GM18858 (cell line): ENCODE results near the gene ARHGAP10.

Experiments
- ATAC-seq: cut with Tn5 transposase; IDR thresholded peaks from one replicate; pipeline ENCODE4 v1.9.1; 2021; ENCODE audit not compliant: unreplicated experiment

The ARHGAP10 gene

DNA sequence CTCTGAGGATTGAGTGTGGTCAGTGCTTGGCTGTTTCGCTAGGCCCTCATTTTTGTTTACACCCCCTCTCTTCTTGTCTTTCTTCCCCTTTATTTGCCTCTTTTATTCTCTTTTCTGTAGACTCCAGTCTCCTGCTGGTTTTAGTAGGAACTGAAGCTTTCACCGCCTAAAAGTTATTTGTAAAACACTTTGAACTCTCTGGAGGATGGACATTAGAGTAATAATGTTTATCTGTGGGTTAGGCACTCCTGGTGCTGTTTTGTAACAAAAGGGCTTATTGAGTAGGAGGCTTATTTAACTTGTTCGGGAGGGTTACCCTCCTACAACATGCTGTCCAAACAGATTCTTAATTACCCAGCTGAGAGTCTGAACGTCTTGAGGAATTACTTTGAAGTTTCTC lies 1.6 kb upstream of the ARHGAP10 start:
- ATAC-seq: no peak

DNA sequence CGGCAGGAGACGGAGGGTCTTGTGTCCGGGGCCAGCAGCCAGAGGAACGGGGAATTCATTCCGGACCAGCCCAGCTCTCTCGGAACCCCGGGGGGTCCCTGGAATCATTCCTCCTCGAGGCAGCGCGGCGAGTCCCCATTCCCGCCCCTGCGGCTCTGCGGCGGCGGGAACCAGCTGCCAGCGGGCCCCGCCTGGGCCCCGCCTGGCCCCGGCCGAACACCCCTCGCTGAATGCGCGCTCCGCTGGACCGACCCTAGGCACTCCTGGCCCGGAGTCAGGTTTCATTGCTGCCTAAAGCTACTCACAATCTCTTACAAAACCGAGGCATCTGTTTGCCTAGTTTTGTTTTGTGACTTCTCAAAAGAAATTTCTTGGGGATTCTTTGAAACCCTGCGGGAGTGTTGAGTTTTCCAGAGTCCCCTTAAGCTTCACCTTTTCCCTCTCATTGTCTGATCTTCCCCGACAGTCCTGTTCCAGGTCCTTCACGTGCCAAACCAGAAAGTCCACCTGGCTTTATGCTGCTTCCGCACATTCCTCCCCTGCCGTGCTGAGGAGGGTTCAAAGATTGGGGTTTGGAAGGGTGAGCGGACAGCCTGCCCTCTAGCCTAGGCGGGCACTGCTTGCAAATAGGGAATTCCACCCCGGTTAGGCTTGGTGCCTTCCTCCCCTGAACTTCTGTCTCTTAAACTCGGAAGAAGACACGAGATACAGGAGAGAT lies 789 bp downstream of the ARHGAP10 start:
- no peak for ATAC-seq

DNA sequence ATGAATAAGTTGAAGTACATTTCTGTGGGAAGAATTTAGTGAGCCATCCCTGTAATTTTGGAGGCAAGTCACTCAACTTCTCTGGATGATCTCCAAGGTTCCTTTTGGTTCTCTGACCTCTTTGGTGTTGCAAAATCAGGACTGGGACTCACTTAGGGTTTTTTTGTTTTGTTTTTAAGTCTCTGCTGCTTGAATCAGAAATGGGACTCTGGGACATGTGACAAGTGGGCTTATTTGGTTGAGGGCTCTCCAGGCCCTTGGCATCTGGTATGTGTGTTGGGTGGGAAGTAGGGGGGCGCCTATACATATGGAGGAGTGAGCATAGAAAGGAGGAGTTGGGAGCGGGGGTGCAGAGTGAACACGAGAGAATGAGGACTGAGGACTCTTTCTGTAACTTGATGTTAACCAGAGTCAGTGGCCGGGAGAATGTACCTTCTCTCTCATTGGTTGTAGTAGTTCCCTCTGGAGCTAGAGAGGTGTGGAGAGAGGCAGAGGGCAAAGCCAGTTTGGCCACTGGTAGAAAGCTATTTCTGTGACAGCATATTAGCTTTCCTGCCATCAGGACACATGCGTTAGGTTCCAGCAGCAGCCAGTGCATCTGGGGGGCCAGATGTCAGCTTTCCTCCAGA lies 1.9 kb downstream of the ARHGAP10 start:
- no peak for ATAC-seq

DNA sequence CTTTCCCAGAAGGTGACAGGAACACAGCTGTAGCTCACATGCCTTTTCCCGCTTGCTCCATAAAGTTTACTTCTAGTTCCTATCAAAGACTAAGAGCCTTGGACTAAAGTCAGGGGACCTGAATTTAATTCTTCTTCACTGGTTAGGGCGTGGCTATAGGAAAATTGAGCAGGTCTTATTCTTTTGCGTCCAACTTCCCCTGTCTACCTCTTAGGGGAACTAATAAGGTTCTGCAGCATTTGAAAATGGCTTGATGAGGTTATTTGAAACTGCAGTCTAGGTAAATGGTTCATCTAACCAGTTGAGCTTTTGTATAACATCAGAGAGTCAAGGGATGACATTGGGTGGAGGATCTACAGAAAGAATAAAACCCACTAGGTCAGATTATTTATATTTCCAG lies 2.6 kb downstream of the ARHGAP10 start:
- ATAC-seq: no peak

DNA sequence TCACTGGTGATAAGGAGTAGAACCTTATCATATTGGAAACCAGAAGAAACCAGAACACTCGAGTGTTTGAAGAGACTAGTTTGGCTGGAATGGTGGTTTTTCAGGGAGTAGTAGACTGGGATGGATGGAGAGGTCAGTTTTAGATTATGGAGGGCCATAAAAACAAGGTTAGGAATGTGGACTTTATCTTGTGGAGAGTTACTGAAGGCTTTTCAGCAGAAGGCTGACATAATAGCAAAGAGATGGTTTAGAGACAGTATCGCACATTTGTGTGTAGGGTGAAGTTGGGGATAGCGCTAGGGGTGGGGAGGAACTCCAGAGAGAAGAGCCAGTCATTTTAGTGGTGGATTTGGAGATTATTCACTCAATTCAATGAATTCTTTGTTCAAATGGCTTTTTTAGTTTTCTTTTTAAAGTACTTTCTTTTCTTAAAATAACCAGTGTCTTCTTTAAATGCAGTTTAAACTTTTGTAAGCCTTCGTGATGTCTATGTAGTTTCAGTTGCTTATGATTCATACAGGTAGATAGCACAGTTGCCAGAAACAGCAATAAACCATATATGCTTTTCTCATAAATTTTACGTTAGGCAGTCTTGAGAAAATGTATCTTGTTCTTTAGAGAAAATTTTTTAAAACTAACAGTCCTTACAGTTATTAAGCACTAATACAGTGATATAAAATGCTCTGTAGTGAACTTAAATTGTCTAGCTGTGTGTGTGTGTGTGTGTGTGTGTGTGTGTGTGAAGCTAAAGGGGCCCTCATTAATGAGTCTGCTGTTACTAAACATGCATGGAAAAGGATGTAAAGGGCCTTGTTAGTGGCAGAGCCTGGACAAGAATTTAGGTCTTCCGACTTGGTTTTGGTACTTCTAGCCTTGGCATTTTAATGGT lies 3.8 kb downstream of the ARHGAP10 start:
- peak; percentile 32 for ATAC-seq

DNA sequence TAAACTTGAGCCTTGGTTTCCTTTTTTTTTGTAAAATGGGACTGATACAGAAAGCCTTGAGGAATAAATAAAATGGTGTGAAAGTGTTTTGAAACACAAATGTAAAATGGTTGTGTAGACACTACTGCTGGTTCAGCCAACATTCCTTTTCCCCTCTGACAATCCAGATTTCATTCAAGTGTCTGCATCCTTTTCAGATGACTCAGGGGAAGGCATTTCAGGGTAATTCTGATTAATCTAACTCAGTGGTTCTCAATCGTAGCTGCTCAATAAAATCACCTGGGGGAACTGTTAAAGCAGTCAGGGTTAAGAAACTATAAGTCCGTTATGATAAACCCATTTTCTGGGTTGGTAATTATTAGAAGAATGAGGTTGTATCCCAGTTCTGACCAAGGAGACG lies 4.6 kb downstream of the ARHGAP10 start:
- no peak for ATAC-seq

DNA sequence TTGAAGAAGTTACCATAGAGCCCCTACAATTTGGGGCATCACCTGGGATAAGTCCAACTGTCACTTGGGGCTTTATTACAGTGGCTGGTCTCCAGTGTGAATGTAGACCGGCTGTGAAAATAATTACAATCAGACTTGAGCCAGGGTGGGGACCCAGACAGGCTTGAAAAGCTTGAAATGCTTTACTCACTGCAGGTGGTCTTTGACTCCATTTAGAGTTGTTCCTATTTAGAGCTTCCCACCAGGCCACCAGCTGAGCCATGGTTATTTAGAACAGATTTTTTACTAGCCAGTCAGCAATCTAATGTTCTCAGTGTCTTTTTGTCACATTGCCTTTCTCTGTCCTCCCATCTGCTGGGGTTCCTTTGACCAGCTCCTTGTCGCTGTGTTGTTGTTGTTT lies 5.7 kb downstream of the ARHGAP10 start:
- no peak for ATAC-seq

DNA sequence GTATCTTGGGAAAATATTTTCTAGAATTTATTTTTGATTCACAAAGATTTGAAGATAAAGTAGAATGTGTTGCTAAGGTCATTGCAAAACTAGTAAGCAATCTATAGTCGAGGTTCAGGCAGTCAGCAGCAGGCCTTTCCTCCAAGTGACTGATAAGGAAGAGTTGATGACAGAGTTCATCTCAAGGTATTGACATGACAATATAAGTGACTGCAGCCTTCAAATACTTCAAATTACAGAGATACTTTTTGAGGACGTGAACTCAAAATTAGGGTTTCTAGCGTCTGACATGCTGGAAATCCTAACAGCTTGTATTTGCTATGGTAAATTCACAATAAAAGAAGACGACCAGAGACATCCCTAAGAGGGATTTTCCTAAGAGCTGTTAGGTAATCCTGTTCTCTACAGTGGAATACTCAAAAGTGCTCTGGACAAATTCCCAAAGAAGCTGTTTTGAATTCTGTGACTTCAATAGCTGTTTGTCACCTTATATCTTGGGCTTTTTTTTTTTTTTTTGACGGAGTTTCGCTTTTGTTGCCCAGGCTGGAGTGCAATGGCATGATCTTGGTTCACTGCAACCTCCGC lies 7.4 kb downstream of the ARHGAP10 start:
- ATAC-seq: no peak

DNA sequence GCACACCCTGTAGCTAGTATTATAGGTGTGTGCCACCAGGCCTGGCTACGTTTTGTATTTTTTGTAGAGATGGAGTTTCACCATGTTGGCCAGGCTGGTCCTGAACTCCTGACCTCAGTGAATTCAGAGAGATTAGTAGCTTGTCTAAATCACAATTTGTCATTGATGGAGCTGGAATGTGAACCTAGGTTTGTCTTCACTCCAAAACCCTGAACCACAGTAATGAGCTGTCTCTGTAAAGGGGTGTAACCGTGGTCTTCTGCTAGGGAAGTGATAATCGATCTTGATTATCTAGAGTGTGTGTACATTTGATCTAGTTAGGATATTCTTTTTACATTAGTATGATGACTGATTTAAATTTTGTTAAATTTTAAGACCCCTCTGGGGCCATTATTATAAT lies 8.3 kb downstream of the ARHGAP10 start:
- no peak for ATAC-seq

DNA sequence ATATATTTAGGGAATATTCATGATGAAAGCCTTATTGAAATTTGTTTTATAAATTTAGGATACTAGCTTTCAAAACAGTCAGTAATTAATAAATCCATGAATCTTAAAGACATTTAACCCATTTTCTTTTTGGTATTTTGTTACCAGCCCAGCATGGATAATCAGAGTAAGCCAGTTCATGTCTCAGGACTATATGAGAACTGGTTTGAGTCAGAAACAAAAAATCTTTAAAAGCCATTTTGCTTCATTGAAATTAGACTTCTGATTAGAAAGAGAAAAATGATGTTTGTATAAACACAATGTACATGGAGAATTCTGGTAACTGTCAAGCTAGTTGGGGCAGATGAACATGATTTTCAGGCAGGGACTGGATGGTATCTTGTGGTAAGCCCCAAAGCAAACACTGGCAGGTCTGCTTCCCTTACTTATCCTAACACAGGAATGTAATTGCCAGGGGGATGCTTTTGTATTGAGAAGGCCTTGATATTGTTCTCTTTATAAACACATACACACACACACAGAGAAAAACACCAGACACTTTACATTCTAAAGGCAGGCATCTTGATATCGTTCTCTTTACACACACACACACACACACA lies 9.4 kb downstream of the ARHGAP10 start:
- ATAC-seq: no peak

DNA sequence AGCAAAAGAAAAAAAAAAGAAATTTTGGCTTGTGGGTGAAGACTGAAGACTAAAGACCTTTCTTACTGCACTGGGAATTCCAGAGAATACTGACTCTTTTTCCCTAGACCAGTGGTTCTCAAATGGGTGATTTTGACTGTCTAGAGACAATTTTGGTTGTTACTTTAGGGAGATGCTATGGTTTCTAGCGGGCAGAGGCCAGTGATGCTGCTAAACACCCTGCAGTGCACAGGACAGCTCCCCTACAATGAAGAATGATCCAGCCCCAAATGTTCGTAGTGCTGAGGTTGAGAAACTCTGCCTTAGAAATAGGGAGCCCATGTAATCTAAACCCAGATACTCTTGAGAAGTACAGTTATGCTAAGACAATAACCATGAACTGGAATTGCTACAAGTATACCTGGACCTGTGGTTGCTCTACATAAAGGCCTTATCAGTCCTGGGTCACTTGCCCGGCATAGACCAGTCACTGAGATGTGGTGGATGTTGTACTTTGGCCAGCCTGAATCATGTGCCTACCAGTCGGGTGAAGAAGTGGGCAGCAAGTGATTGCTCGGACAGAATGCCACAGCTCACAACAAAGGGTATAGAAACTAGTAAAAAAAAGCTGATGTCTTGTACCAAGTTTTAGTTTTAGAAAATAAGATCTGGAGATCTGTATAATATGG lies 16.0 kb downstream of the ARHGAP10 start:
- ATAC-seq: no peak

DNA sequence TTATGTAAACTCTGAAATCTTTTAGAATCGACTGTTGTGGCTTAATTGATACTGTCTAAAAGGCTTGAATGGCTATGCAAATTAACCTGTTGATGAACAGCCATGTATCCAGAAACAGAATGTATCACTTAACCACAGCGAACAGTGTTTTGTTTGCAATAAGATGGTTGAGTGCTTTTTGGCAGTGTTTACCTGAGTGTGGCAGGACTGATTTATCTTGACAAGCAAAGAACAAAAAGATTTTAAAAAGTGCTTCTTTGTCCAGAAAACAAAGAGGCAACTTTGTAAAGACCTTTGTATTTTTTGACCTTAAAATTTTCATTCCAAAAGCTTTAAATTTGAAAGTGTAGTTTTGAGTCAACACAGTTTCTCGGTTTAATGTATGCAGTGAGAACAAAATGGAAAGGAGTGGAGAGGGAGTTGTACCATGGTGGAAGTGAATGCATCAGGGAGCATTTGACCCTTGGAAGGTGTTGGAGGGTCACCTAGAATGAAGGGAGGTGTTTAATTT lies 18.0 kb downstream of the ARHGAP10 start:
- peak; percentile 96 for ATAC-seq

DNA sequence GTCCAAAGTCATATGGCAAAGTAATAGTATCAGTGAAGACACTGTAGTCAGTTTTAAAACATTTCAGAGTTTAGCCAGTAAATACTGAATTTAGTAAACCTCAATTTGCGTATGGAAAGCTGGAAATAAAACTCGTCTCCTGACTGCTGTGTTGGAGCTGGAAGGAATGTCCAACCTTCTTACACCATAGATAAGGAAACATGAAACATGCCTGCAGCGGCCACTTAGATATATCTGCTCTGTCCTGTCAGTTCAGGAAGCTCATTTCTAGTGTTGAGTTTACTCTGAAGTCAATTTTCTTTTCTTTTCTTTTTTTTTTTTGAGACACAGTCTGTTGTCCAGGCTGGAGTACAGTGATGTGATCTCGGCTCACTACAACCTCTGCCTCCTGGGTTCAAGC lies 21.2 kb downstream of the ARHGAP10 start:
- no peak for ATAC-seq

DNA sequence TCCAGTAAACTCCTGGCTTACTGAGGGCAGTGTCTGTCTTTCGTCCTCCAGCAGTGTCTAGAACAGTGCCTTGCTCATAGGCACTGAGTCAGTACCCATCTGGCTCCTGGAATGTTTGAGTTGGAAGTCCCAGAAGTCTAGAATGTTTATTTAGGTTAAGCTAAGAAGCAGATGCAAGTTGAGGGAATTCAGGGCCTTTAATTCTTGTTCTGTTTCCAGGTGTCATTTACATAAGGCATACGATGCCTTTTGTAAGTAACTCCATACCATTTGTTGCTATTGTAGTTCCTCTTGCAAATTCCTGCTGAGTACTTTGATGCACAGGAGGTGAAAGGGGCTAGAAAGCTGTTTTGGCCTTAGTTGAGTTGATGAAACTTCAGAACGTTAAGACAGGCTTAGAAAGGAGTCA lies 22.2 kb downstream of the ARHGAP10 start:
- no peak for ATAC-seq

DNA sequence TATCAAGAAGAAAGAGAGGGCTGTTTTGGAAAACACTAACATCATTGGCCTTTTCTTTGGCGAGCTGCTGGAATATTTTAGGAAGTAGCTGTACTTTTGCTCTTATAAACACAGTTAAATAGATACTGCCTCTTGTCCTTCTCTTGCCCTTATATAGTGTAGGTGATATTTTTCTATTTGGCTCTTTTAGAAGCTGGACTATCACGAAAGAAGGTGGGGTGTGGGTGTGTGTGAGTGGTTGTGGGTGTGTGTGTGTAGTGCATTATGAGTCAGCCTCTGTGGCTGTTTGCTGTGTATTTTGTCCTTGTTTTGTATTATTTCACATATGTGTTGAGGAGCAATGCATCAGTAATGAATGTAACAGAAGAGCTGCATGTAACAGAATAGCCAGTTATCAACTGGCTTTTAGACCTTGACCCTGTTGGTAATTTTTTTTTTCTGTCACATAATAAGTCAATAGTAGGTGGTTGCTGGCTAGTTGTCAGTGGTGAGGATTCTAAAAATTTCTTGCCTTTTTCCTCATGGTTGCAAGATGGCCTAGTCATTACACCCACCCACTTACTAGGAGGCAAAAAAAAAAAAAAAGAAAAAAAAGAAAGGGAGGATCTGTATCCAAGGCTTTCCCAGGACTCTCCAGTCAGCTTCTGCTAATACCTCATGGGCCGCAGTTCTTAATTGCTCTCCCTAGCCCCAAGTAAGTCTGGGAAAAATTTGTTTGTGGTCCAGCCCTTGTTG lies 23.8 kb downstream of the ARHGAP10 start:
- ATAC-seq: peak; percentile 44

DNA sequence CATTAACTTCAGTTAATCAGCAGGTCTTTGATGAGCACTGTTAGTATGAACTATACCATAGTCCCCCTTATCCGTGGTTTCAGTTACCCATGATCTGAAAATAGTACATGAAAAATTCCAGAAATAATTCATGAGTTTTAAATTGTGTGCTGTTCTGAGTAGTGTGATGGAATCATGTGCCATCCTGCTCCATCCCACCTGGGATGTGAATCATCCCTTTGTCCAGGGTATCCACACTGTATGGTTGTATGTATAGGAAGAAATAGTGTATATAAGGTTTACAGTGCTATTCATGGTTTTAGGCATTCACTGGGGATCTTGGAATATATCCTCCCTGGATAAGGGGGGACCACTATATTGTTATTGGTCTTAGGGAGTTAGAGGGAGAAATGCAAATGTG lies 24.5 kb downstream of the ARHGAP10 start:
- ATAC-seq: no peak

DNA sequence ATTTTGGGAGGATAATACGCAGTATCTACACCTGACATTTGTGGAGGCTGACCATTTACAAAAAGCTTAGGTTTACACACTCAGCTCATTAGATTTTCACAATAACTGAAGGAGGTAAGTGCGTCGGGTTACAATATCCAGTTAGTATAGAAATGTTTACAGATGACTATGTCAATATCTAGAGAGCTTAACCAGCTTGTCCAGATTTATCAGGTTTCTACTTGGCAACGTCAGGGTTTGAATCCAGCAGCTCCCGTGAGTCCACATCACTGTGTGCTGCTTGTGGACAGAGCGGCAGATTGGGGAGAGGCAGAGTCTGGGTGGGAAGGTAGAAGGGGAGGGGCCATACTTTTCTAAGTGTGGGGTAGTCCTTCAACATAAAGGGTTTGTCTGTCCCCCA lies 28.3 kb downstream of the ARHGAP10 start:
- no peak for ATAC-seq

DNA sequence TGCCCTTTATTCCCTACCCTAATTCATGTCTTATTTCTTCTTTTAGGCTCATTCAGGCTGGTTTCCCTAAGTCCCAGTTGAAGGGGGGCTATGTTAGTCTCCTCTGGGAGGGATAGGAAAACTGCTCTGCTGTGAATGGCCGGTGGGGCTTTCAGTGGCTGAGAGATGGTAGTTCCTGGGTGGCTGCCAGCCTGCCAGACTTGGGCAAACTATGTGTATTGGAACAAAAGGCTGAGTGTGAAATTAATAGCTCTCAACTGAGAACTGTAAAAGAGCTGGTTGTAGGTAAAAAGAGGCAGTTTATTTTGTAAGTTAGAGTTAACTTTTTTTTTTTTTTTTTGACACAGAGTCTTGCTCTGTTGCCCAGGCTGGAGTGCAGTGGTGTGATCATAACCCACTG lies 28.8 kb downstream of the ARHGAP10 start:
- no peak for ATAC-seq

DNA sequence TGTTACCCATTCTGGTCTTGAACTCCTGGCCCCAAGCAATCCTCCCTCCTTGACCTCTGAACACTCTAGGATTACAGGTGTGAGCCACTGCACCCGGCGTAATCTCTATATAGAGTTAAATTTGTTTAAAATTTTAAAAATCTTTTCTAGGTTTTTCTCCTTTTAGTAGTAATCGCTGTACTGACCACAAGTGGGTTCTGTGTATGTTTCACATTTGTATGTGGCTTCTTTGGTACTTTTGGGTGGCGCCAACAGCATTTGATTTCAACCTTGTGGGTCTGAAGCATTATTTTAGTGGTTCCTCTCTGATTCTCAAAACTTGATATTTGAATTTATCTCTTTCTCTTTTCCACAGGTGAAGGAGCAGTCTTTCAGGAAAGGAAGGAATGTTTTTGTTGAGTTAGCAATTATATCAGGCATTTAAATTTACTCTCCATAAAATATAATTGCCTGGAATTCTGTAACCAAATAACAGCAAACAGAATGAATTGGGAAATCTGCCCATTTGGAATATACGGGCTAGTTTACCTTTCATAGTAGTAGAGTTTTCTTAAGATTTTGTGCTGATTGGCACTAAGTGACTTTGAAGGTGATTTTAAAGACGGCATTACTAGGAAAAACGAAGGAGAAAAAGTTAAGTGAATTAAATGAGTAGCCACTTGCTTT lies 29.5 kb downstream of the ARHGAP10 start:
- ATAC-seq: no peak
